ENCODE data around the gene EVPL.

DNA sequence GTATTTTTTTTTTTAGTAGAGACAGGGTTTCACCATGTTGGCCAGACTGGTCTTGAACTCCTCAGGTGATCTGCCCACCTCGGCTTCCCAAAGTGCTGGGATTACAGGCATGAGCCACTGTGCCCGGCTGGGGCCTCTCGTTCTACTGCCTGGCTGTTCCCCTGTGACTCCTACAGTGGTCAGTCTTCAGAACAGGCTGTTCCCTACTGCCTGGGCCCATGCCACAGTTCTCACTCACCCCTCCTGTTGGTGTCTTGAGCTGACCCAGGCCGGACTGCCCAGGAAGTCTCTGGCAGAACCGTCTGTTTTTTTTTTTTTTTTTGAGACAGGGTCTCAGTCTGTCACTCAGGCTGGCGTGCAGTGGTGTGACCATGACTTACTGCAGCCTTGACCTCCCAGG, 23.2 kb downstream of the EVPL start:
- TF ChIP-seq, protein P1, sequence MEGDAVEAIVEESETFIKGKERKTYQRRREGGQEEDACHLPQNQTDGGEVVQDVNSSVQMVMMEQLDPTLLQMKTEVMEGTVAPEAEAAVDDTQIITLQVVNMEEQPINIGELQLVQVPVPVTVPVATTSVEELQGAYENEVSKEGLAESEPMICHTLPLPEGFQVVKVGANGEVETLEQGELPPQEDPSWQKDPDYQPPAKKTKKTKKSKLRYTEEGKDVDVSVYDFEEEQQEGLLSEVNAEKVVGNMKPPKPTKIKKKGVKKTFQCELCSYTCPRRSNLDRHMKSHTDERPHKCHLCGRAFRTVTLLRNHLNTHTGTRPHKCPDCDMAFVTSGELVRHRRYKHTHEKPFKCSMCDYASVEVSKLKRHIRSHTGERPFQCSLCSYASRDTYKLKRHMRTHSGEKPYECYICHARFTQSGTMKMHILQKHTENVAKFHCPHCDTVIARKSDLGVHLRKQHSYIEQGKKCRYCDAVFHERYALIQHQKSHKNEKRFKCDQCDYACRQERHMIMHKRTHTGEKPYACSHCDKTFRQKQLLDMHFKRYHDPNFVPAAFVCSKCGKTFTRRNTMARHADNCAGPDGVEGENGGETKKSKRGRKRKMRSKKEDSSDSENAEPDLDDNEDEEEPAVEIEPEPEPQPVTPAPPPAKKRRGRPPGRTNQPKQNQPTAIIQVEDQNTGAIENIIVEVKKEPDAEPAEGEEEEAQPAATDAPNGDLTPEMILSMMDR (conservative IDR thresholded peaks at IDR 0.05; ENCODE audit: low read length): no peak
- no peak for TF ChIP-seq EZH2phosphoT487 (IDR thresholded peaks at IDR 0.05; ENCODE audit: borderline replicate concordance)
